LNCAP (cell line): ENCODE measurements around the gene CAD.

Source experiments
- TF ChIP-seq, protein P1 (sequence below): fragments of 450-650 bp; IDR thresholded peaks from 2 replicates; pipeline ENCODE4 v1.5.1; 2017; ENCODE audit warnings: mild to moderate bottlenecking

The CAD gene

GRCh38 chr2:27225526-27225925 is 8.4 kb downstream of the CAD start:
- TF ChIP-seq, protein P1, sequence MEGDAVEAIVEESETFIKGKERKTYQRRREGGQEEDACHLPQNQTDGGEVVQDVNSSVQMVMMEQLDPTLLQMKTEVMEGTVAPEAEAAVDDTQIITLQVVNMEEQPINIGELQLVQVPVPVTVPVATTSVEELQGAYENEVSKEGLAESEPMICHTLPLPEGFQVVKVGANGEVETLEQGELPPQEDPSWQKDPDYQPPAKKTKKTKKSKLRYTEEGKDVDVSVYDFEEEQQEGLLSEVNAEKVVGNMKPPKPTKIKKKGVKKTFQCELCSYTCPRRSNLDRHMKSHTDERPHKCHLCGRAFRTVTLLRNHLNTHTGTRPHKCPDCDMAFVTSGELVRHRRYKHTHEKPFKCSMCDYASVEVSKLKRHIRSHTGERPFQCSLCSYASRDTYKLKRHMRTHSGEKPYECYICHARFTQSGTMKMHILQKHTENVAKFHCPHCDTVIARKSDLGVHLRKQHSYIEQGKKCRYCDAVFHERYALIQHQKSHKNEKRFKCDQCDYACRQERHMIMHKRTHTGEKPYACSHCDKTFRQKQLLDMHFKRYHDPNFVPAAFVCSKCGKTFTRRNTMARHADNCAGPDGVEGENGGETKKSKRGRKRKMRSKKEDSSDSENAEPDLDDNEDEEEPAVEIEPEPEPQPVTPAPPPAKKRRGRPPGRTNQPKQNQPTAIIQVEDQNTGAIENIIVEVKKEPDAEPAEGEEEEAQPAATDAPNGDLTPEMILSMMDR = no peak

GRCh38 chr2:27227501-27227900 is 10.3 kb downstream of the CAD start:
- TF ChIP-seq, protein P1 = no peak

DNA sequence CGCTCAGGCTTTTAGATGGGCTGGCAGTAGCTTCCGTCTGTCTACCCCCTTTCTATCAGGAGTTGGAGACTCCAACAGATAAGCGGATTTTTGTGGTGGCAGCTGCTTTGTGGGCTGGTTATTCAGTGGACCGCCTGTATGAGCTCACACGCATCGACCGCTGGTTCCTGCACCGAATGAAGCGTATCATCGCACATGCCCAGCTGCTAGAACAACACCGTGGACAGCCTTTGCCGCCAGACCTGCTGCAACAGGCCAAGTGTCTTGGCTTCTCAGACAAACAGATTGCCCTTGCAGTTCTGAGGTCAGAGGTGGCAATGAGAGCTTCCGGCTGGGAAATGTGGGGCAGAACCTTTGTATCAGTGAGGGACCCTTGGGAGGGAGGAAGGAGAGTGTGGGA is 14.8 kb downstream of the CAD start:
- TF ChIP-seq, protein P1 = no peak

DNA sequence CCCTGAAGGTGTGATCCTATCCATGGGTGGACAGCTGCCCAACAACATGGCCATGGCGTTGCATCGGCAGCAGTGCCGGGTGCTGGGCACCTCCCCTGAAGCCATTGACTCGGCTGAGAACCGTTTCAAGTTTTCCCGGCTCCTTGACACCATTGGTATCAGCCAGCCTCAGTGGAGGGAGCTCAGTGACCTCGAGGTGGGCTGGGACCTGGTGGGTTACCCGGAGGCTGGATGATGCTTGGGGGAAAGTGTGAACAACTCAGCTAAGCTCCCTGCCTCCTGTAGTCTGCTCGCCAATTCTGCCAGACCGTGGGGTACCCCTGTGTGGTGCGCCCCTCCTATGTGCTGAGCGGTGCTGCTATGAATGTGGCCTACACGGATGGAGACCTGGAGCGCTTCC is 16.2 kb downstream of the CAD start:
- TF ChIP-seq, protein P1 = no peak

DNA sequence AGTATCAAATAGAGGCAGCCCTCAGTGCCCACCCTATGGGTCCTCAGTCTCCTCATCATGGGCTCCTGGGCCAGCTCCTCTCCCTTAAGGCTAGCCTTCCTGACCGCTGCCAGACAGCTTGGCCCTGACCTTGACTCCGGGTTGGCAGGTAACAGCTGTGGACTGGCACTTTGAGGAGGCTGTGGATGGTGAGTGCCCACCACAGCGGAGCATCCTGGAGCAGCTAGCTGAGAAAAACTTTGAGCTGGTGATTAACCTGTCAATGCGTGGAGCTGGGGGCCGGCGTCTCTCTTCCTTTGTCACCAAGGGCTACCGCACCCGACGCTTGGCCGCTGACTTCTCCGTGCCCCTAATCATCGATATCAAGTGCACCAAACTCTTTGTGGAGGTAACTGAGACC is 19.0 kb downstream of the CAD start:
- TF ChIP-seq, protein P1 = no peak

DNA sequence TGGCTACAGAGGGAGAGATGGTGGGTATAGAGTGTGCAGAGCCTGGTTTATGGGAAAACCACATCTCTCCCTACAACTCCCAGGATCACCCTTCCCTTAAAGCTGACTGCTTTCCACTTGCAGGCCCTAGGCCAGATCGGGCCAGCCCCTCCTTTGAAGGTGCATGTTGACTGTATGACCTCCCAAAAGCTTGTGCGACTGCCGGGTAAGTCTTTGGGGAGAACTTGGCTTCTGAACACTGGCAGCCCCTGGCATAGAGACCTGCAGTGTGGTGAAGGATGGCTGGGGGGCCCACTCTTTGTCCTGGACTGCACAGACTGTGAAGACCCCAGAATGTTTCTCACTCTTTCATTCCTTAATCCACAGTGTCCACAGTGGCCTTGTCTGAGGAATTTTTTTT is 19.5 kb downstream of the CAD start:
- TF ChIP-seq, protein P1 = no peak

DNA sequence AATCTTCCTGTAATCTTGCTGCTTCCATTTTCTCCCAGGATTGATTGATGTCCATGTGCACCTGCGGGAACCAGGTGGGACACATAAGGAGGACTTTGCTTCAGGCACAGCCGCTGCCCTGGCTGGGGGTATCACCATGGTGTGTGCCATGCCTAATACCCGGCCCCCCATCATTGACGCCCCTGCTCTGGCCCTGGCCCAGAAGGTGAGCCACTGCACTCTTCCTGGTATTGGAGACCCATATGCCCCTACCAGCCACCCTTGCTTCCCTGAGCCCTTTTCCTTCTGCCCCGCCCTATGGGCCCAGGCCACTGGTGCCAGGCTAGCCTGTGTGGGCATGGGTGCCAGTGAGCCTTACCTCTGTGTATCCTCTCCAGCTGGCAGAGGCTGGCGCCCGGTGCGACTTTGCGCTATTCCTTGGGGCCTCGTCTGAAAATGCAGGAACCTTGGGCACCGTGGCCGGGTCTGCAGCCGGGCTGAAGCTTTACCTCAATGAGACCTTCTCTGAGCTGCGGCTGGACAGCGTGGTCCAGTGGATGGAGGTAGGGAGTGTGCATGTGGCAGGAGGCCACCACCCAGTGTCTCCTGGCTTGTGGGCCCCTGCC is 20.3 kb downstream of the CAD start:
- TF ChIP-seq, protein P1 = no peak

- TF ChIP-seq, protein P1 = no peak
These were observed 21.8 kb downstream of the CAD start for GRCh38 chr2:27238976-27239375.
